ENCODE measurements around the gene EPB41L3. TPM values are rescaled to one million over a fixed set of nuclear protein-coding genes. Genes with fewer than 3 reads are reported as not detected.

Gene EPB41L3
- total and polyA plus RNA-seq, 2 donors (not counting 1 experiment from before 2014, with no cell fraction given): 3.1 to 29.9 TPM

GRCh38 chr18:5434425-5434824 is 109.4 kb downstream of the EPB41L3 start:
- Histone ChIP-seq H3K27me3 (ENCODE audit: control insufficient read depth, insufficient read depth, low read length) (no peaks in the 10 kb centered on the region), H4K20me1 (ENCODE audit: control insufficient read depth, extremely low read depth, insufficient read depth, low read length) (no peaks in the 10 kb centered on the region), H3K9ac (ENCODE audit: insufficient read depth, low read length) (no peak overlapping the region), H3K27ac (ENCODE audit: insufficient read depth, low read length) (no peak overlapping the region), H2AFZ (ENCODE audit: low read length) (no peak overlapping the region), H3K9me3 (ENCODE audit: control insufficient read depth, insufficient read depth, low read depth, low read length) (no peaks in the 10 kb centered on the region), H3K36me3 (ENCODE audit: control insufficient read depth, insufficient read depth, low read length) (no peaks in the 10 kb centered on the region), H3K4me3 (replicated peaks in 1 of 4; ENCODE audit: control extremely low read depth in 1 of 4, insufficient read depth in 1 of 4, low read depth in 3 of 4, low read length in 4 of 4) (no peak overlapping the region), H3K4me2 (ENCODE audit: extremely low read depth, insufficient read depth, low read length) (no peak overlapping the region), H3K79me2 (ENCODE audit: control insufficient read depth, insufficient read depth, low read length) (no peaks in the 10 kb centered on the region), H3K4me1 (ENCODE audit: control insufficient read depth, extremely low read depth, insufficient read depth, low read length) (no peaks in the 10 kb centered on the region)
- DNase-seq (ENCODE audit: low read depth in 2 of 2): no peak
- TF ChIP-seq CTCF (conservative IDR thresholded peaks at IDR 0.05 in 1 of 2, IDR thresholded peaks at IDR 0.05 in 1 of 2; ENCODE audit: low read depth in 1 of 2, low read length in 2 of 2) (no peak), EZH2 (IDR thresholded peaks at IDR 0.05; ENCODE audit: low read length, missing control alignments) (no peak)

- Histone ChIP-seq H3K9me3 (ENCODE audit: control insufficient read depth, insufficient read depth, low read depth, low read length) (no peaks in the 10 kb centered on the region), H3K4me2 (ENCODE audit: extremely low read depth, insufficient read depth, low read length) (no peak overlapping the region), H3K27ac (ENCODE audit: insufficient read depth, low read length) (no peak overlapping the region), H3K4me1 (ENCODE audit: control insufficient read depth, extremely low read depth, insufficient read depth, low read length) (no peaks in the 10 kb centered on the region), H4K20me1 (ENCODE audit: control insufficient read depth, extremely low read depth, insufficient read depth, low read length) (no peaks in the 10 kb centered on the region), H3K4me3 (replicated peaks in 1 of 4; ENCODE audit: control extremely low read depth in 1 of 4, insufficient read depth in 1 of 4, low read depth in 3 of 4, low read length in 4 of 4) (no peak overlapping the region), H3K79me2 (ENCODE audit: control insufficient read depth, insufficient read depth, low read length) (no peaks in the 10 kb centered on the region), H2AFZ (ENCODE audit: low read length) (no peak overlapping the region), H3K9ac (ENCODE audit: insufficient read depth, low read length) (no peak overlapping the region), H3K27me3 (ENCODE audit: control insufficient read depth, insufficient read depth, low read length) (no peaks in the 10 kb centered on the region), H3K36me3 (ENCODE audit: control insufficient read depth, insufficient read depth, low read length) (no peaks in the 10 kb centered on the region)
- no peak for DNase-seq (ENCODE audit: low read depth in 2 of 2)
- TF ChIP-seq CTCF (conservative IDR thresholded peaks at IDR 0.05 in 1 of 2, IDR thresholded peaks at IDR 0.05 in 1 of 2; ENCODE audit: low read depth in 1 of 2, low read length in 2 of 2) (no peak), EZH2 (IDR thresholded peaks at IDR 0.05; ENCODE audit: low read length, missing control alignments) (no peak)
Measured at GRCh38 chr18:5431836-5432575, 111.8 kb downstream of the EPB41L3 start.

GRCh38 chr18:5430131-5430530 is 113.7 kb downstream of the EPB41L3 start:
- Histone ChIP-seq H3K4me3 (replicated peaks in 1 of 4; ENCODE audit: control extremely low read depth in 1 of 4, insufficient read depth in 1 of 4, low read depth in 3 of 4, low read length in 4 of 4) (no peak overlapping the region), H2AFZ (ENCODE audit: low read length) (no peak overlapping the region), H3K79me2 (ENCODE audit: control insufficient read depth, insufficient read depth, low read length) (no peaks in the 10 kb centered on the region)

More at GRCh38 chr18:5430131-5430530, 113.7 kb downstream of the EPB41L3 start:
- Histone ChIP-seq H4K20me1 (ENCODE audit: control insufficient read depth, extremely low read depth, insufficient read depth, low read length) (no peaks in the 10 kb centered on the region), H3K27me3 (ENCODE audit: control insufficient read depth, insufficient read depth, low read length) (no peaks in the 10 kb centered on the region), H3K4me2 (ENCODE audit: extremely low read depth, insufficient read depth, low read length) (no peak overlapping the region), H3K27ac (ENCODE audit: insufficient read depth, low read length) (no peak overlapping the region), H3K9ac (ENCODE audit: insufficient read depth, low read length) (no peak overlapping the region), H3K9me3 (ENCODE audit: control insufficient read depth, insufficient read depth, low read depth, low read length) (no peaks in the 10 kb centered on the region), H3K36me3 (ENCODE audit: control insufficient read depth, insufficient read depth, low read length) (no peaks in the 10 kb centered on the region), H3K4me1 (ENCODE audit: control insufficient read depth, extremely low read depth, insufficient read depth, low read length) (no peaks in the 10 kb centered on the region)
- no peak for DNase-seq (ENCODE audit: low read depth in 2 of 2)
- no peak for TF ChIP-seq CTCF (conservative IDR thresholded peaks at IDR 0.05 in 1 of 2, IDR thresholded peaks at IDR 0.05 in 1 of 2; ENCODE audit: low read depth in 1 of 2, low read length in 2 of 2)
- TF ChIP-seq EZH2 (IDR thresholded peaks at IDR 0.05; ENCODE audit: low read length, missing control alignments): no peak

All from fibroblast of lung (primary cell).